Spleen (tissue), 7 donors: Measurements from ENCODE around the gene PPFIA1.

Experiments used
- CTCF ChIP-seq, 11 experiments: fragments of 200-600 bp in 7 of 11; fragments of 450-650 bp in 4 of 11; sonication (generic) in 4 of 11; IDR thresholded peaks in 8 of 11; conservative IDR thresholded peaks in 3 of 11; 1 replicate in 7 of 11; 2 replicates in 4 of 11; pipeline versions ENCODE4 v1.4.0 to v1.8.0; 2016 to 2021; ENCODE audit warnings: antibody characterized with exemption in 11 of 11, inconsistent platforms in 4 of 11, mild to moderate bottlenecking in 1 of 11
- POLR2A ChIP-seq, 3 donors: fragments of 450-650 bp; IDR thresholded peaks; one replicate each; pipeline ENCODE4 v1.5.1; 2017; ENCODE audit warnings: antibody characterized with exemption in 3 of 3, mild to moderate bottlenecking in 1 of 3
- donor health status: DM: no; HTN: no; CAD: no; lungs with moderate emphysema.
- donor health status: DM: no; HTN: no; CAD: no.
- donor health status: DM: no; HTN: no; CAD: no.

GRCh38 chr11:70397983-70398833 is 127.7 kb downstream of the PPFIA1 start, which contains the start of gene CTTN:
- TF ChIP-seq CTCF (IDR thresholded peaks at IDR 0.05 in 8 of 11, conservative IDR thresholded peaks at IDR 0.05 in 3 of 11): peak in 1 of 11 experiments; percentile 26
- no peak for TF ChIP-seq POLR2A (IDR thresholded peaks at IDR 0.05)
